GM12864 (cell line): ENCODE measurements around the gene CETP.
"Not testable (repeated sequence)": the region's sequence is repeated elsewhere in the genome, so short reads cannot be mapped to it uniquely, and the experiment has no call there.

Experiments used
- DNase-seq: peaks from one replicate; pipeline ENCODE4 v3.0.0-alpha.2; 2011; ENCODE audit warnings: low read depth
- H3K4me3 ChIP-seq: 2 replicates; pipeline ENCODE4 v1.5.1; 2011; ENCODE audit warnings: mild to moderate bottlenecking, low read depth, low read length, control low read depth
- TF ChIP-seq, protein P1 (sequence below): IDR thresholded peaks from 2 replicates; pipeline ENCODE4 v1.5.1; 2011; ENCODE audit warnings: low read depth, mild to moderate bottlenecking, moderate library complexity, low read length, control low read depth, inconsistent platforms; ENCODE audit errors: missing control alignments

Gene CETP

GRCh38 chr16:56984639-56985038 lies 22.9 kb downstream of the CETP start:
- TF ChIP-seq, protein P1, sequence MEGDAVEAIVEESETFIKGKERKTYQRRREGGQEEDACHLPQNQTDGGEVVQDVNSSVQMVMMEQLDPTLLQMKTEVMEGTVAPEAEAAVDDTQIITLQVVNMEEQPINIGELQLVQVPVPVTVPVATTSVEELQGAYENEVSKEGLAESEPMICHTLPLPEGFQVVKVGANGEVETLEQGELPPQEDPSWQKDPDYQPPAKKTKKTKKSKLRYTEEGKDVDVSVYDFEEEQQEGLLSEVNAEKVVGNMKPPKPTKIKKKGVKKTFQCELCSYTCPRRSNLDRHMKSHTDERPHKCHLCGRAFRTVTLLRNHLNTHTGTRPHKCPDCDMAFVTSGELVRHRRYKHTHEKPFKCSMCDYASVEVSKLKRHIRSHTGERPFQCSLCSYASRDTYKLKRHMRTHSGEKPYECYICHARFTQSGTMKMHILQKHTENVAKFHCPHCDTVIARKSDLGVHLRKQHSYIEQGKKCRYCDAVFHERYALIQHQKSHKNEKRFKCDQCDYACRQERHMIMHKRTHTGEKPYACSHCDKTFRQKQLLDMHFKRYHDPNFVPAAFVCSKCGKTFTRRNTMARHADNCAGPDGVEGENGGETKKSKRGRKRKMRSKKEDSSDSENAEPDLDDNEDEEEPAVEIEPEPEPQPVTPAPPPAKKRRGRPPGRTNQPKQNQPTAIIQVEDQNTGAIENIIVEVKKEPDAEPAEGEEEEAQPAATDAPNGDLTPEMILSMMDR: no peak
- no peak overlapping the region for H3K4me3 ChIP-seq
- DNase-seq: no peak

DNA sequence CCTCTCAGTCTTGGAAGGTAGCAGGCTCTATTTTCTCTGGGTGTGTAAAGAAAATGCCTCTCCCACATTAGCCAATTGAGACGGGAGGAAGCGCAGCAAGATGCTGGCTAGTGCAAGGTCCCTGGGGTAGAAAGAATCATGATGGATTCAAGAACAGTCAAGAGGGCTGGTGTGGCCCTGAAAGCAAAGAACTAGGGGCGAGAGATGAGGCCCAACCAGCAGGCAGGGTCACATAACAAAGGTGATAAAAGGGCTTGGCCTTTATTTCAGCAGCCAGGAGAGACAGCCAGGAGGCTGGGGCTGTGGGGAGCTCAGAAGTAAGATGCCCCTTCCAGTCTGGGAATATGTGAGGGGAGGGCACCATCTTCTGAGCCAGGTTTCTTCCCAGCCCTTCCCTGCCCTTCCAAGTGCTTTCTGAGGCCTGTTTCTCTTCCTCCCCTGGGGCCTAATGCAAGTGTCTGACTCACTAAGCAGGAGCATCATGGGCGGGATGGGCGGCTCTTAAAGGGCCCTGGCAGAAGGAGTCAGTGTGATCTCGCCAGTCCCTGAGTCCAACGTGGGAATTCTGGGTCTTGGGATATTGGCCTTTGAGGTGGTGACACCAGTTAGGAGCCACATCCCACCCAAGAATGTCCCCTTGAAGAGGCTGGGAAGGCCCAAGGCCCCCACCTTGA lies 23.7 kb downstream of the CETP start:
- no peak overlapping the region for H3K4me3 ChIP-seq
- DNase-seq: no peak
- TF ChIP-seq, protein P1: no peak

DNA sequence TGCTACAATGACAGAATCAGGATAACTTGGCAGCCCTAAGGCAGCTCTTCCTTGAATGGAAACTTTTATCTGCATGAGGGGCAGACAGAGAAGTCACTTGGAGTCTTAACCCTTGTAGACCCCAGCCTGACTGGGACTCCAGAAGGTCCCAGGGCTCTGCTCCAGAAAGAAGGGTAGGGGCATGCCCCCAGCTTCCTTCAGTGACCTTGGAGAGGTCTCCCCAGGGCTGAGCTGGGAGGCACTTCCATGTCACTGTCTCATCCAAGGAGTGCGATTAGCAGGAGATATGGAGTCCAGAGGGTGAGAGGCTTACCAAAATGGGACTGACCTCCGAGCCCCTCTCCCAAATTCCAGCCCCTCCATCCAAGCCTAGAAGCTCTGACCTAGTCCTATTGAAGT lies 24.2 kb downstream of the CETP start:
- no peak overlapping the region for H3K4me3 ChIP-seq
- TF ChIP-seq, protein P1: no peak
- no peak for DNase-seq

DNA sequence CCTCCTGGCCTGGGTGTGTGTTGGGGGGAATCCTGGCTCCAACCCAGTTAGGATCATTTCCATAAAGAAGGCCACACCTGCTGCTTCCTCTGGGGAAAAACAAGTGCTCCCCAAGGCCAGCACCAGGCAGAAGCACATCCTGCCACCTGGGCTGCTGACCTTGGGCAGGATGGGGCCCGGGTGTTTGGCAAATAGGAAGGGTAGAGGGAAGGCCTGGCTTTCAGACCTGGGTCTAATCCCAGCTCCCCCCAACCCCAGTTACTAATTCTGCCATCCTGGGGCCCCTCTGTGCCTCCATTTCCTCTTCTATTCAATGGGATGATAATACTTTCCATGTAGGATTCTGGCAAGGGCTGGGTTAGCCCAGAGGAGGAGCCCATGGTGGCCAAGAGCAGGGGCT lies 24.6 kb downstream of the CETP start:
- H3K4me3 ChIP-seq: no peak overlapping the region
- DNase-seq: no peak

GRCh38 chr16:56986908-56987307 lies 25.2 kb downstream of the CETP start:
- not testable (repeated sequence) for H3K4me3 ChIP-seq, DNase-seq

More for the DNA sequence above, 24.6 kb downstream of the CETP start:
- TF ChIP-seq, protein P1: no peak

DNA sequence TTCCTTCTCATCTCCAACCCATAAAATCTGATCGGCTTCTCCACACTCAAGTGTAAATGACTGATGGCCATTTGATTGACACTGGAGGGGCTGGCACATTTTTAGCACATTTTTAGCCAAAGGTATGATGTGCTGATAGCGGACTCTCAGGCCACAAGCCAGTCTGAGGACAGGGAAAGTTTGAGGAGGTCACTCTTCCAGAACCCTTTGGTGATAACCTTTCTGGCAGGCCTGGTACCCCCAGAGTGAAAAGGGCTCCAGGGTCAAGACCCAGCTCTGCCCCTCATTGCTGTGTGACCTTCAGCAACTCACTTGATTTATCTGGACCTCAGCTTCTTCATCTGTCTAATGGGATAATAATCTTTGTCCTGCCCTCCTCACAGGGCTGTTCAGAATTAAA lies 25.9 kb downstream of the CETP start:
- no peak for DNase-seq
- TF ChIP-seq, protein P1: no peak
- no peak overlapping the region; the same call in 1 of the 2 replicates for H3K4me3 ChIP-seq

DNA sequence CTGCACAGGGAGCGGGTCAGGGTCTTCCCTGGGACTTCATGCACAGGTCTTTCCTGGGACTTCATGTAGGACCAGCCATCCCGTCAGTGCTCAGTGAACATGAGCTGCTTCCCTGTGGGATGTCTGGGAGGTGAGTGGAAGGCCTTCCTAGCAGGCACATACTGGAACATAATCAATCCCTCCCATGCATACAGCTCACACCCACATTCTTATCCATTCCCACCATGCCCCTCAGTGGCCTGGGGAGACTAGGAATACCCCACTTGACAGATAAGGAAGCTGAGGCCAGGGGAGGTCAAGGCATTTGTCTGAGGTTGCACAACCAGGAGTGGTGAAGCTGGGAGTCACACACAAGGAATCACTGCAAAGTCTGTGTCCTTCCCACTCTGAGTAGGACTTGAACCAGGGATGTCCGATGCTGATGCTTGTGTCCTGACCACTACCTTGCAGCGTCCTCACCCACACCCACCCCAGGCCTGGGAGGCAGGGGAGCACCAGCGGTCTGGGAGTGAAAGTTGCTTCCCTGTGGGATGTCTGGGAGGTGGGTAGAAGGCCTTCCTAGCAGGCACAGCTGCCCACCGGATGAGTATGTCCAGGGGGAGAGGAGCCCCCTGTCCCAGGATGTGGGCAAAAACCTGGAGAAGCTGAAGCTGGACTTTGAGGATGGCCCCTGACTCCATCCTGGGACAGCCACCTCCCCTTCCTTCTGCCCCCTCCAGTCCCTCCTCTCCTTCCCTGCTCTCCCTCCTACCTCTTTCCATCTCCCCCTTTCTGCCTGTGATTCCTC lies 26.6 kb downstream of the CETP start:
- peak overlapping the region; percentile 72 for H3K4me3 ChIP-seq
- TF ChIP-seq, protein P1: no peak
- no peak for DNase-seq
